Mammary epithelial cell (primary cell): ENCODE results near the gene ZDHHC6.

ENCODE experiments used
- EZH2 ChIP-seq: IDR thresholded peaks from 2 replicates; pipeline ENCODE4 v1.6.1; 2012; ENCODE audit warnings: low read length, inconsistent platforms, borderline replicate concordance
- TF ChIP-seq, protein P1 (sequence below), 2 donors: IDR thresholded peaks in 1 of 2; conservative IDR thresholded peaks in 1 of 2; 2 replicates each; pipeline ENCODE4 v1.5.1; 2011 to 2012; ENCODE audit warnings: inconsistent platforms in 2 of 2, low read length in 2 of 2, mild to moderate bottlenecking in 2 of 2, control low read depth in 1 of 2, low read depth in 1 of 2; ENCODE audit not compliant: insufficient read depth in 1 of 2; ENCODE audit errors: extremely low read depth in 1 of 2

DNA sequence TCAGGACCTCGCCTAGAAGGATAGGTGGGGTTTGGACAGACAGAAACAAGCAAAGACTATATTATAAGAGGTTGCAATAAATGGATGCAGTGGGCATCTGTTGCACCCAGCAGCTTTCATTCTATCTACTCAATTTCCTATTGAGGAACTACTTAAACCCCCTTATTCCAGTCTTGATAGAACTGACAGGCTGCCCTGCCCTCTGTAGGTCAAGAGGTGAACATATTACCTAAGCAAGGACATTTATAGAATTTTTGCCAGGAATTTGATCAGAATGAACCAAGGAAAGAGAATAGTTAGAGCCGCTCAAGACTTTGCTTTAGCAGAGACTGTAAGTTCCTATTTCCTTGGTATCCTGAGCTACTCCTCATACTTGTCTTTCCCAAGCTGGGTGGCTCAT is 9.8 kb upstream of the ZDHHC6 start:
- TF ChIP-seq, protein P1, sequence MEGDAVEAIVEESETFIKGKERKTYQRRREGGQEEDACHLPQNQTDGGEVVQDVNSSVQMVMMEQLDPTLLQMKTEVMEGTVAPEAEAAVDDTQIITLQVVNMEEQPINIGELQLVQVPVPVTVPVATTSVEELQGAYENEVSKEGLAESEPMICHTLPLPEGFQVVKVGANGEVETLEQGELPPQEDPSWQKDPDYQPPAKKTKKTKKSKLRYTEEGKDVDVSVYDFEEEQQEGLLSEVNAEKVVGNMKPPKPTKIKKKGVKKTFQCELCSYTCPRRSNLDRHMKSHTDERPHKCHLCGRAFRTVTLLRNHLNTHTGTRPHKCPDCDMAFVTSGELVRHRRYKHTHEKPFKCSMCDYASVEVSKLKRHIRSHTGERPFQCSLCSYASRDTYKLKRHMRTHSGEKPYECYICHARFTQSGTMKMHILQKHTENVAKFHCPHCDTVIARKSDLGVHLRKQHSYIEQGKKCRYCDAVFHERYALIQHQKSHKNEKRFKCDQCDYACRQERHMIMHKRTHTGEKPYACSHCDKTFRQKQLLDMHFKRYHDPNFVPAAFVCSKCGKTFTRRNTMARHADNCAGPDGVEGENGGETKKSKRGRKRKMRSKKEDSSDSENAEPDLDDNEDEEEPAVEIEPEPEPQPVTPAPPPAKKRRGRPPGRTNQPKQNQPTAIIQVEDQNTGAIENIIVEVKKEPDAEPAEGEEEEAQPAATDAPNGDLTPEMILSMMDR (conservative IDR thresholded peaks at IDR 0.05 in 1 of 2, IDR thresholded peaks at IDR 0.05 in 1 of 2; ENCODE audit: extremely low read depth in 1 of 2, insufficient read depth in 1 of 2, low read depth in 1 of 2, low read length in 2 of 2) = peak in 1 of 2 donors; percentile 6
- no peak for TF ChIP-seq EZH2
